ENCODE results near the gene CMC4.
A peak's percentile ranks its signal among the peaks of the same experiment; 100 is the strongest.

GRCh38 chrX:155068165-155068564 is 2.8 kb downstream of the CMC4 start:
- TF ChIP-seq CTCF (IDR thresholded peaks at IDR 0.05) = no peak
- TF ChIP-seq POLR2AphosphoS5 (IDR thresholded peaks at IDR 0.05) = peak in 1 of 2 donors; percentile 30
- TF ChIP-seq POLR2A (IDR thresholded peaks at IDR 0.05; ENCODE audit: low read depth) = no peak

All from esophagus muscularis mucosa (tissue), 3 donors.